ENCODE results near the gene SST. TPM values are rescaled to one million over a fixed set of nuclear protein-coding genes. Genes with fewer than 3 reads are reported as not detected.
A peak's percentile ranks its signal among the peaks of the same experiment; 100 is the strongest.

Gene SST
- not detected for total RNA-seq

DNA sequence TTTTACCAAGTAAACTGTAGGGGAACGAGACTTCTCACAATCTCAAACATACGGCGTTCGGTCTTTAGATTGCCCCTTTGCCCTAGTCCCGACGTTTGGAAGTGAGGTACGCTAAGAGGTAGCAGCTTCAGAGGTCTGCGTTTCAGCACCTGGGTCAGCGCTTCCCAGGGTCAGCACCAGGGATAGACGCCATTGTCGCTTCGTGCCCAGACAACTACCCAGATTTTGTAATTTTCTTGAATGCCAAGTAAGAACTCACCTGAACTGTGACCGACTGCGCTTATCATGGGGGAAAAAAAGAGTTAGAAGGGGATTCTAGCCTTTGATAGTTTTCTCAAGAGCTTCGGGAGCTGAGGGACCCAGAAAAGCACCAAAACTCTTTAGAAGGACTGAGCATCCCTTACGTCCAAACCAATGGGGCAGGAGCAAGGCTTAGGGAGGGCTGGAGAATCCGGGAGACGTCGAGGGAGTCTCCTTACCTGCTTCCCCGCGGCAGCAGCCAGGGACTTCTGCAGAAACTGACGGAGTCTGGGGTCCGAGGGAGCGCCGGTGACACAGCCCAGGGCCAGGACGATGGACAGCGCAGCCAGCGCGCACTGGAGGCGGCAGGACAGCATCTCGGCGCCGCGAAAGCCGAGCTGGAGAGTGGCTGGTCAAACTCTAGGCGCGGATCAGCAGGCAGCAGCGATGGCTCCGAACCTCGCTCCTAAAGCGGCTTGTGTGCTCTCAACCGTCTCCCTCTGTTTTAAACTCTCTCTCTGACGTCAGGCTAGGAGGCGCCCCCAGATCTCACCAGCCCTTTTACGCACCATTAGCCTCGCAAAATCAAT, at the start of gene SST:
SST (minus strand) TSS at position 720 of the 830 bp plus-strand sequence; CDS start at position 617, 103 bp downstream.
- no peaks in the 10 kb centered on the region for H3K36me3 ChIP-seq
- intact Hi-C loops (cut with DNase I), result no loop called here
- no peak for DNase-seq (ENCODE audit: low spot score in 2 of 2)
- no peaks in the 10 kb centered on the region for H3K4me1 ChIP-seq
- no peak within 1 kb of the TSS for H3K4me3 ChIP-seq
- H3K9me3 ChIP-seq, result no peaks in the 10 kb centered on the region
- no peak within 1 kb of the TSS for H3K27ac ChIP-seq
- TF ChIP-seq, protein P1, sequence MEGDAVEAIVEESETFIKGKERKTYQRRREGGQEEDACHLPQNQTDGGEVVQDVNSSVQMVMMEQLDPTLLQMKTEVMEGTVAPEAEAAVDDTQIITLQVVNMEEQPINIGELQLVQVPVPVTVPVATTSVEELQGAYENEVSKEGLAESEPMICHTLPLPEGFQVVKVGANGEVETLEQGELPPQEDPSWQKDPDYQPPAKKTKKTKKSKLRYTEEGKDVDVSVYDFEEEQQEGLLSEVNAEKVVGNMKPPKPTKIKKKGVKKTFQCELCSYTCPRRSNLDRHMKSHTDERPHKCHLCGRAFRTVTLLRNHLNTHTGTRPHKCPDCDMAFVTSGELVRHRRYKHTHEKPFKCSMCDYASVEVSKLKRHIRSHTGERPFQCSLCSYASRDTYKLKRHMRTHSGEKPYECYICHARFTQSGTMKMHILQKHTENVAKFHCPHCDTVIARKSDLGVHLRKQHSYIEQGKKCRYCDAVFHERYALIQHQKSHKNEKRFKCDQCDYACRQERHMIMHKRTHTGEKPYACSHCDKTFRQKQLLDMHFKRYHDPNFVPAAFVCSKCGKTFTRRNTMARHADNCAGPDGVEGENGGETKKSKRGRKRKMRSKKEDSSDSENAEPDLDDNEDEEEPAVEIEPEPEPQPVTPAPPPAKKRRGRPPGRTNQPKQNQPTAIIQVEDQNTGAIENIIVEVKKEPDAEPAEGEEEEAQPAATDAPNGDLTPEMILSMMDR (IDR thresholded peaks at IDR 0.05), result no peak
- no peaks in the 10 kb centered on the region for H3K27me3 ChIP-seq

DNA sequence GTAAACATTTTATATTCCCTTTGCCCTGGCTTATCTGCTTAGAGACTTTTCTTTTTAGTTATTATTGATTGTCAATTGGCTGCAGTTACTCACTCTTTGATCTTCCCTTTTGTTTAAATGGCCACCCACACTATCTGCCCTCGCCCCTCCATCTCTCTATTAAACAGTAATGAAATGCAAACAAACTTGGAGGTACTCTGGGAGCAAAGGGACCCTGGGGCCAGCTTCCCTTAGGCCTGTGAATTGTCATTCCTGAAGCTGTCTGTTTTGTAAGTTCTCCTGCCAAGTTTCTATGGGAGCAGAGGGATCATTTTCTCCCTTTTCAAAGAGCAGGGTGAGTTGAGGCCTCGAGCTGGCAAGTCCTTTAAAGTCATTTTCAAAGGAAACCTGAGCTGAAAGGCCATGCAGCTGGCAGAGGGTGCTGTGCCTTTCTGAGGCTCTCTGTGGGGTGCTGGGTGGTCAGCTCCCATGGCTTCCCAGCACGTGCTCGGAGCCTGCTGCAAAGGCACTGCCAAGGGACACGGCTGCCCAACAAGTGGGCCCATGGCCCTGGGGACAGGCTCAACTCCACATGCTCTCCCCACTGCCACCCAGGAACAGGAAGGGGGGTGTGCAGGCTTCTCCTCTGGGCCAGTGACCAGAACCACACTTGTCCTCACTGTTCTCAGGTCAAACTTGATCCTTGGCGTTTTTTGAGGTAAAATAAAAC, 49.6 kb upstream of the SST start:
- TF ChIP-seq, protein P1 (IDR thresholded peaks at IDR 0.05), result no peak
- intact Hi-C loops (cut with DNase I), result loop anchor here (10.0 kb wide), 1 partner anchor 495 kb away; no protein-coding TSS in a partner anchor
- Histone ChIP-seq H3K27me3 (no peaks in the 10 kb centered on the region), H3K36me3 (peaks cover 45% of the 10 kb centered on the region in 2 donors), H3K9me3 (no peaks in the 10 kb centered on the region), H3K4me3 (no peak overlapping the region), H3K4me1 (no peaks in the 10 kb centered on the region), H3K27ac (no peak overlapping the region)
- no peak for DNase-seq (ENCODE audit: low spot score in 2 of 2)

DNA sequence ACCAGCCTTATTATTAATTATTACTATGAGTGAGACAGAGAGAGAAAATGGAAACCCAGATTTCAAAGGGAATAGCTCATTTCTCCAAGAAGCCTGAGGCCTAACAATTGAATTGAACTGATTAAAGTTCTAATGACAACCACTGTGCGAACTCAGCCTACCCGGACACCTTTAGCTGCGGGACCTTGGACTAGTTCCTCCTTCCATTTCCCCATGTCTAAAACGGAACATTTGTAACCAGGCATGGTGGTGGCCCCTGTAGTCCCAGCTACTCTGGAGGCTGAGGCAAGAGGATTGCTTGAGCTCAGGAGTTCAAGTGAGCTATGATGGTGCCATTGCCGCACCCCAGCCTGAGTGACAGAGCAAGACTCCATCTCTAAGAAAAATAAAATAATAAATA, 48.6 kb upstream of the SST start:
- Histone ChIP-seq H3K4me3 (no peak overlapping the region), H3K27ac (no peak overlapping the region), H3K9me3 (no peaks in the 10 kb centered on the region), H3K36me3 (peaks cover 35% of the 10 kb centered on the region in 2 donors), H3K27me3 (no peaks in the 10 kb centered on the region), H3K4me1 (no peaks in the 10 kb centered on the region)
- TF ChIP-seq, protein P1 (IDR thresholded peaks at IDR 0.05), result no peak
- no peak for DNase-seq (ENCODE audit: low spot score in 2 of 2)
- intact Hi-C loops (cut with DNase I), result loop anchor here (10.0 kb wide), 1 partner anchor 494 kb away; no protein-coding TSS in a partner anchor

DNA sequence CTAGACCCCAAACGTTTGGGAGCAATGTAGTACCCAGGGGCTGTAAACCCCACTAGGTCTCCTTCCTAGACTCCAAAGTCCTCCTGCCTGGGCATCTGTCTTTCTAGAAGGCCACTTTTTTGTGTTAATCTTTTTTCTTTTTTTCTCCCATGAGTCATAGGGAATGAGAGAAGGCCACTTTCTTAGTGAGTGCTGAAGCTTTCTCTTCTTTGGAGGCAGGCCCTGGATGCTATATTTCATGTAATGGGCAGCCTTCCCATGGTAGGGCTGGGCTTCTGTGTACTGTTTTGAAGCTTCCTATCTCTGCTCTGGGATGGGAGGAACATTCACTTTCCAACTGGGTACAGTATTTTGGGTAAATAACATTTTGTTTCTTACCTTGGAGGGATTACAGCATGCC, 47.4 kb upstream of the SST start:
- intact Hi-C loops (cut with DNase I), result loop anchor here (10.0 kb wide), 1 partner anchor 493 kb away; no protein-coding TSS in a partner anchor
- no peak for DNase-seq (ENCODE audit: low spot score in 2 of 2)
- TF ChIP-seq, protein P1 (IDR thresholded peaks at IDR 0.05), result no peak

DNA sequence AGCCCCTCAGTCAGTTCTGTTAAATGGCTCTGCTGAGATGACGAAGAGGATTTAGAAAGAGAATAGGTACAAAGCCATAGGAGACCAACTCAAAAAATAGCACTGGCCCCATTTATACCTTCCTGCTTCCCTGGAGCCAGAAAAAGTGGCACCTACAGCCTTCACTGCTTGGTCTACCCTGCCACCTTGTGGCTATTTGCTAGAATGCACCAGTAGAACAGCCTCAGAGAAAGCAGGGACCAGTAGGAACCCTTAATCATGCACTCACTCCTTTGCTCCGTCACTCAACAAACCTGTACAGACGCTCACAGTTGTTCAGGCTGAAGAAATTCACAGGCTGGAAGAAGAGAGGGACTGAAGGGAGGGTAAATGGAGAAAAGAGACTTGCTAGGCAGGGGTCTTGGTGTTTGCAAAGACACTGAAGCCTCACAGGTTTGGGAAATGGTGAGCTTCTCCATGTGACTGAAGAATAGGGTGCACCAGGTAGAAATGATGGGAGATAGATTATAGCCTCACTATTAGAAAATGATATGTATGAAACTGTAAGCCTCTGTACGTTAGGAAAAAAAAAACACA, 44.3 kb upstream of the SST start:
- intact Hi-C loops (cut with DNase I), result loop anchor here (1.0 to 10.0 kb wide), 3 partner anchors 395 to 1097 kb away; no protein-coding TSS in a partner anchor
- H3K4me1 ChIP-seq, result no peaks in the 10 kb centered on the region
- TF ChIP-seq, protein P1 (IDR thresholded peaks at IDR 0.05), result peak; percentile 89 to 94 (median 94)
- H3K4me3 ChIP-seq, result no peak overlapping the region
- no peaks in the 10 kb centered on the region for H3K36me3 ChIP-seq
- no peaks in the 10 kb centered on the region for H3K9me3 ChIP-seq
- no peaks in the 10 kb centered on the region for H3K27me3 ChIP-seq
- DNase-seq (ENCODE audit: low spot score in 2 of 2), result peak in 1 of 2 donors; percentile 88
- no peak overlapping the region for H3K27ac ChIP-seq

More for the DNA sequence above, 47.4 kb upstream of the SST start:
- Histone ChIP-seq H3K4me3 (no peak overlapping the region), H3K9me3 (no peaks in the 10 kb centered on the region), H3K27me3 (no peaks in the 10 kb centered on the region), H3K36me3 (peaks cover 23% of the 10 kb centered on the region in 2 donors), H3K4me1 (no peaks in the 10 kb centered on the region), H3K27ac (no peak overlapping the region)

All from ascending aorta (tissue), 2 donors.